ENCODE data around the gene SLC9B2. TPM values are rescaled to one million over a fixed set of nuclear protein-coding genes. Genes with fewer than 3 reads are reported as not detected.
A peak's percentile ranks its signal among the peaks of the same experiment; 100 is the strongest.

Gene SLC9B2
- total RNA-seq, 1 donor from 2014 or later, result 12.1 TPM

DNA sequence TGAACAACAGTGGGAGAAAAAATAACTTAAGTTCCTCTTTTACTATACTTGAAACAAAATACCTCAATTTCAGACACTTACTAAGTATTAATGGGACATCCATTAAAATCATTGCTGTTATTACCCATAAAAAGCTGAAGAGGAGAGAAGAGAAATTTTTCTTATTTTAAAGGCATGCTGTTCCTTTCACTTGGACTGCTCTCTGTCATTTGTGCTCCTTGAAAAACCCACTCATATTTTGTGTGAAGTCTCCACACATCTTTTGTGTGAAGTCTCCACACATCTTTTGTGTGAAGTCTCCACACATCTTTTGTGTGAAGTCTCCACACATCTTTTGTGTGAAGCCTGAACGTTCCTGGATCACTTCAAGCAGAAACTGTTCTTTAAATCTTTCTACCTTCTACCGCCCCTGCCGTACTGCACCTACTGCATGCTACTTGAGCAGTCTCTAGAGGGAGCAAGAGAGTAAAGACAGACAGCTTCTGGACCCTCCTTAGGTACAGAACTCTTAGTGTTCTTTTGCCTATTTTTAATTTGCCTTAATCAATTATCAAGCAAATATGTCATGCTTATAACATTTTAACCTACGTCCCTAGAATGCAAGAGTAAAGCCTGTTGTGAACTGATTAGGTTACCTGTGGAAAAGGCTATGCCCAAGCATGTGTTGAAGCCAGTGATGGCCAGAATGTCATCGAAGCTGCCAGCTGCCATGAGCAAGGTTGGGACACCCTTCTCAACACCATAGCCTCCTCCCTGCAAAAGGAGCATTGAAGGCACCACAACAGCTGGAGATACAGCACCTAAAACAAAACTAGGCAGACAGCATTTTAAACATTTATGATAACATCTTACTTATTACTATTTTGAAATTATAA lies 29.9 kb downstream of the SLC9B2 start:
- Mint-ChIP-seq H3K9me3 (no peaks in the 10 kb centered on the region), H3K4me3 (no peak overlapping the region), H3K27me3 (ENCODE audit: low read depth) (no peaks in the 10 kb centered on the region), H3K4me1 (peaks cover 2% of the 10 kb centered on the region), H3K27ac (no peak overlapping the region), H3K36me3 (peaks cover 7% of the 10 kb centered on the region)
- DNase-seq (ENCODE audit: low spot score in 2 of 2, unreplicated experiment in 2 of 2), result no peak
- TF ChIP-seq, protein P1, sequence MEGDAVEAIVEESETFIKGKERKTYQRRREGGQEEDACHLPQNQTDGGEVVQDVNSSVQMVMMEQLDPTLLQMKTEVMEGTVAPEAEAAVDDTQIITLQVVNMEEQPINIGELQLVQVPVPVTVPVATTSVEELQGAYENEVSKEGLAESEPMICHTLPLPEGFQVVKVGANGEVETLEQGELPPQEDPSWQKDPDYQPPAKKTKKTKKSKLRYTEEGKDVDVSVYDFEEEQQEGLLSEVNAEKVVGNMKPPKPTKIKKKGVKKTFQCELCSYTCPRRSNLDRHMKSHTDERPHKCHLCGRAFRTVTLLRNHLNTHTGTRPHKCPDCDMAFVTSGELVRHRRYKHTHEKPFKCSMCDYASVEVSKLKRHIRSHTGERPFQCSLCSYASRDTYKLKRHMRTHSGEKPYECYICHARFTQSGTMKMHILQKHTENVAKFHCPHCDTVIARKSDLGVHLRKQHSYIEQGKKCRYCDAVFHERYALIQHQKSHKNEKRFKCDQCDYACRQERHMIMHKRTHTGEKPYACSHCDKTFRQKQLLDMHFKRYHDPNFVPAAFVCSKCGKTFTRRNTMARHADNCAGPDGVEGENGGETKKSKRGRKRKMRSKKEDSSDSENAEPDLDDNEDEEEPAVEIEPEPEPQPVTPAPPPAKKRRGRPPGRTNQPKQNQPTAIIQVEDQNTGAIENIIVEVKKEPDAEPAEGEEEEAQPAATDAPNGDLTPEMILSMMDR (IDR thresholded peaks at IDR 0.05; ENCODE audit: unreplicated experiment), result no peak

DNA sequence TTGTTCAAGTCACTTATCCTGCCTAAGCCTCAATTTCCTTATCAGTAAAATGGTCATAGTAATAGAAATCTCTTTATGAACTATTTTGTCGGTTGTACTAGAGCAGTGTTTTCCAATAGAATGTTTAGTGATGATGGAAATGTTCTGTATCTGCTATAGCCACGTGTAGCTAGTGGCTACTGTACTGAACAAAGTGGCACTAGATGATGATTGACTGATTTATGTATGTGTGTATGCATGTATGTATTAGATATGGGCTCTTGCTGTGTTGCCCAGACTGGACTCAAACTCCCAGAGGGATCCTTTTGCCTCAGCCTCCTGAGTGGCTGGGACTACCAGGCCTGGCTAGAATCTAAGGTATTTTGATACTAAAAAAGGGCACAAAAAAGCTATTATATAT lies 32.4 kb downstream of the SLC9B2 start:
- no peaks in the 10 kb centered on the region for H3K9me3 Mint-ChIP-seq
- H3K4me3 Mint-ChIP-seq, result no peak overlapping the region
- peaks cover 2% of the 10 kb centered on the region for H3K4me1 Mint-ChIP-seq
- H3K27ac Mint-ChIP-seq, result no peak overlapping the region
- H3K27me3 Mint-ChIP-seq (ENCODE audit: low read depth), result no peaks in the 10 kb centered on the region
- no peak for DNase-seq (ENCODE audit: low spot score in 2 of 2, unreplicated experiment in 2 of 2)
- TF ChIP-seq, protein P1 (IDR thresholded peaks at IDR 0.05; ENCODE audit: unreplicated experiment), result no peak
- peaks cover 7% of the 10 kb centered on the region for H3K36me3 Mint-ChIP-seq

DNA sequence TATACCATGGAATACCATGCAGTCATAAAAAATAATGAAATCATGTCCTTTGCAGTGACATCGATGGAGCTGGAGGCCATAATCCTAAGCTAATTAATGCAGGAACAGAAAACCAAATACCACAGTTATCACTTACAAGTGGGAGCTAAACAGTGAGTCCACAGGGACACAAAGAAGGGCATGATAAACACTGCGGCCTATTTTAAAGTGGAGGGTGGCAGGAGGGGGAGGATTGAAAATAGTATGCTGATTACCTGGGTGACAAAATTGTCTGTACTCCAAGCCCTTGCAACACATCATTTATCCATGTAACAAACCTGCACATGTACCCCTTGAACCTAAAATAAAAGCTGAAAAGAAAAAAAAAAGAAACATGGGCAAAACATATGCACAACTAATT lies 40.4 kb downstream of the SLC9B2 start:
- H3K36me3 Mint-ChIP-seq, result peaks cover 14% of the 10 kb centered on the region
- no peaks in the 10 kb centered on the region for H3K4me1 Mint-ChIP-seq
- TF ChIP-seq, protein P1 (IDR thresholded peaks at IDR 0.05; ENCODE audit: unreplicated experiment), result no peak
- no peak for DNase-seq (ENCODE audit: low spot score in 2 of 2, unreplicated experiment in 2 of 2)
- peaks cover 21% of the 10 kb centered on the region for H3K9me3 Mint-ChIP-seq
- no peak overlapping the region for H3K4me3 Mint-ChIP-seq
- H3K27ac Mint-ChIP-seq, result no peak overlapping the region
- no peaks in the 10 kb centered on the region for H3K27me3 Mint-ChIP-seq (ENCODE audit: low read depth)

DNA sequence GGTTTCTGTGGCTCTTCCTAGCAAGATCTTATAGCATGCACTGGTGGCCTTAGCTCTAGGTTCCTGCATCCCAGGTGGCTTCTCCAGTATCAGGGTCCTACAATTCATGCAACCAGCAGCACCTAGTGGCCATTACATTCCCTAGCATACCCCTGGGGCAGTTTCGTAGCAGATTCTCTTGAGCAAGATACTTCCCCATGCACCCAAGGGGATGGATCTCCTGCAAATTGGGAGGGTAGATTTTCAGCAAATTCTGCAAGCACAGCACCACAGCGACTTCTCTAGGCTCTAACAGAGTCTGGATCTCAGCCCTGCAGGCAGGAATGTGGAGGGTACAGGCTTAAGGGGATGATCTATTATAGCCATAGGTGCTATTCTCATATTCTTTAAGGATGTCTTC lies 44.0 kb downstream of the SLC9B2 start:
- peaks cover 21% of the 10 kb centered on the region for H3K9me3 Mint-ChIP-seq
- no peak overlapping the region for H3K4me3 Mint-ChIP-seq
- H3K36me3 Mint-ChIP-seq, result peaks cover 14% of the 10 kb centered on the region
- H3K27me3 Mint-ChIP-seq (ENCODE audit: low read depth), result no peaks in the 10 kb centered on the region
- TF ChIP-seq, protein P1 (IDR thresholded peaks at IDR 0.05; ENCODE audit: unreplicated experiment), result peak; percentile 14
- peaks cover 4% of the 10 kb centered on the region for H3K4me1 Mint-ChIP-seq
- no peak for DNase-seq (ENCODE audit: low spot score in 2 of 2, unreplicated experiment in 2 of 2)
- H3K27ac Mint-ChIP-seq, result no peak overlapping the region

DNA sequence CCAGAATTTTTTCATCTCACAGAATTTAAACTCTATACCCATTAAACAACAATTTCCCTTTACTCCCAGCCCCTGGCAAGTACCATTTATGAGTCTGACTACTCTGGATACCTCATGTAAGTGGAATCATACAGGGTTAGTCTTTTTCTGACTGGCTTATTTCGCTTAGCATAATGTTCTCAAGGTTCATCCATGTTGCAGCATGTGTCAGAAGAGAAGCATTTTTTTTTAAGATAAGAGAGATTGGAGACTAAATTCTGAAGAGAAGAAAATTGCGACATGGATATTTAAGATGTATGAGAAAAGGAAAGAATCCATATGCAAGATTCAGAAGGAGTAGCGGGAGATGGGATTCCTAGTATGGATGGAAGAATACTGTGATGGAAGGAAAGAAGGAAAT lies 45.8 kb downstream of the SLC9B2 start:
- H3K4me3 Mint-ChIP-seq, result no peak overlapping the region
- H3K9me3 Mint-ChIP-seq, result peaks cover 19% of the 10 kb centered on the region
- DNase-seq (ENCODE audit: low spot score in 2 of 2, unreplicated experiment in 2 of 2), result no peak
- TF ChIP-seq, protein P1 (IDR thresholded peaks at IDR 0.05; ENCODE audit: unreplicated experiment), result no peak
- H3K27ac Mint-ChIP-seq, result no peak overlapping the region
- peaks cover 4% of the 10 kb centered on the region for H3K4me1 Mint-ChIP-seq
- peaks cover 9% of the 10 kb centered on the region for H3K36me3 Mint-ChIP-seq
- no peaks in the 10 kb centered on the region for H3K27me3 Mint-ChIP-seq (ENCODE audit: low read depth)

All from mesothelial cell of epicardium (in vitro differentiated cells).